IMR-90 (cell line): ENCODE measurements around the gene DOK6. TPM values are rescaled to one million over a fixed set of nuclear protein-coding genes. Genes with fewer than 3 reads are reported as not detected.

Experiments
- ATAC-seq: fragments of 200-7000 bp; cut with Tn5 transposase; 2 replicates; pipeline ENCODE4 v1.9.1; 2020; ENCODE audit warnings: low read depth, mild to moderate bottlenecking, moderate library complexity
- BruUV-seq: library from RNA; stranded (reverse); fragments of 400-500 nt; replicated peaks from 2 replicates; lab custom pipeline; 2021; lab: Mats Ljungman, UMichigan
- CTCF ChIA-PET: fragments of 300-600 bp; formaldehyde crosslinking; extraction: SDS; loops from one replicate; lab custom pipeline; 2021; ENCODE audit warnings: antibody characterized with exemption; lab: Yijun Ruan, JAX
- POLR2A ChIA-PET: fragments of 300-600 bp; sonication (Branson Sonifier 250); formaldehyde crosslinking; loops from one replicate; lab custom pipeline; 2022; ENCODE audit warnings: antibody characterized with exemption; ENCODE audit not compliant: unreplicated experiment; lab: Charles Lee
- DNase-seq: peaks from one replicate; pipeline ENCODE4 v3.0.0; 2013
- H2AFZ ChIP-seq: replicated peaks from 2 replicates; pipeline ENCODE3; 2013; ENCODE audit warnings: low read length, mild to moderate bottlenecking; ENCODE audit not compliant: poor library complexity
- H2AK5ac ChIP-seq: 2 replicates; pipeline ENCODE4 v1.6.1; 2013; ENCODE audit warnings: low read depth, low read length, inconsistent platforms
- H2AK9ac ChIP-seq: replicated peaks from 2 replicates; pipeline ENCODE3; 2013; ENCODE audit warnings: mild to moderate bottlenecking, low read depth, low read length, moderate library complexity; ENCODE audit not compliant: poor library complexity
- H2BK120ac ChIP-seq: 2 replicates; pipeline ENCODE4 v1.6.1; 2013; ENCODE audit warnings: low read depth, low read length, inconsistent platforms
- H2BK15ac ChIP-seq: 3 replicates; pipeline ENCODE4 v1.6.1; 2013; ENCODE audit warnings: low read depth, low read length, inconsistent platforms
- H2BK20ac ChIP-seq: 2 replicates; pipeline ENCODE4 v1.6.1; 2013; ENCODE audit warnings: low read depth, mild to moderate bottlenecking, inconsistent platforms, low read length, moderate library complexity
- H2BK5ac ChIP-seq: 2 replicates; pipeline ENCODE4 v1.6.1; 2013; ENCODE audit warnings: mild to moderate bottlenecking, low read depth, low read length, inconsistent platforms; ENCODE audit not compliant: poor library complexity, severe bottlenecking
- H3K14ac ChIP-seq: replicated peaks from 2 replicates; pipeline ENCODE4 v1.6.1; 2013; ENCODE audit warnings: low read depth, low read length, inconsistent platforms
- H3K18ac ChIP-seq: 2 replicates; pipeline ENCODE4 v1.6.1; 2013; ENCODE audit warnings: low read depth, low read length, control low read depth
- H3K23ac ChIP-seq: 2 replicates; pipeline ENCODE4 v1.6.1; 2013; ENCODE audit warnings: low read depth, low read length, inconsistent platforms
- H3K27ac ChIP-seq: 2 replicates; pipeline ENCODE4 v1.5.1; 2013; ENCODE audit warnings: mild to moderate bottlenecking, control low read depth, low read length; ENCODE audit not compliant: insufficient read depth
- H3K27me3 ChIP-seq: 2 replicates; pipeline ENCODE4 v1.6.1; 2013; ENCODE audit warnings: low read length; ENCODE audit not compliant: control insufficient read depth, insufficient read depth
- H3K36me3 ChIP-seq: 2 replicates; pipeline ENCODE4 v1.6.1; 2013; ENCODE audit warnings: low read length, mixed read lengths; ENCODE audit not compliant: control insufficient read depth, insufficient read depth
- H3K4ac ChIP-seq: 2 replicates; pipeline ENCODE4 v1.6.1; 2013; ENCODE audit warnings: low read depth, low read length, inconsistent platforms
- H3K4me1 ChIP-seq: 2 replicates; pipeline ENCODE4 v1.6.1; 2013; ENCODE audit warnings: low read length, mixed read lengths; ENCODE audit not compliant: control insufficient read depth, insufficient read depth
- H3K4me2 ChIP-seq: 2 replicates; pipeline ENCODE4 v1.6.1; 2013; ENCODE audit warnings: low read depth, mild to moderate bottlenecking, control low read depth, low read length, moderate library complexity
- H3K4me3 ChIP-seq: 2 replicates; pipeline ENCODE4 v1.5.1; 2013; ENCODE audit warnings: low read depth, mild to moderate bottlenecking, control low read depth, low read length, moderate library complexity; ENCODE audit not compliant: insufficient read depth
- H3K56ac ChIP-seq: 2 replicates; pipeline ENCODE4 v1.6.1; 2013; ENCODE audit warnings: low read length, inconsistent platforms; ENCODE audit not compliant: insufficient read depth; ENCODE audit errors: extremely low read depth
- H3K79me1 ChIP-seq, 2 experiments: 2 replicates each; pipeline ENCODE4 v1.6.1; 2013; ENCODE audit warnings: low read length in 2 of 2, inconsistent platforms in 1 of 2, low read depth in 1 of 2
- H3K9ac ChIP-seq: 2 replicates; pipeline ENCODE4 v1.6.1; 2013; ENCODE audit warnings: low read depth, low read length, control low read depth
- H3K9me1 ChIP-seq: 2 replicates; pipeline ENCODE4 v1.6.1; 2013; ENCODE audit warnings: low read length, inconsistent platforms; ENCODE audit not compliant: insufficient read depth
- H3K9me3 ChIP-seq: 2 replicates; pipeline ENCODE4 v1.6.1; 2013; ENCODE audit warnings: low read length; ENCODE audit not compliant: control insufficient read depth, insufficient read depth
- H4K20me1 ChIP-seq: 2 replicates; pipeline ENCODE4 v1.6.1; 2013; ENCODE audit warnings: low read length, inconsistent platforms; ENCODE audit not compliant: insufficient read depth
- H4K5ac ChIP-seq: 2 replicates; pipeline ENCODE4 v1.6.1; 2013; ENCODE audit warnings: mild to moderate bottlenecking, low read depth, low read length, control low read depth
- H4K8ac ChIP-seq, 2 experiments: 2 replicates each; pipeline ENCODE4 v1.6.1; 2013; ENCODE audit warnings: low read depth in 2 of 2, low read length in 2 of 2, control low read depth in 1 of 2, inconsistent platforms in 1 of 2
- H4K91ac ChIP-seq: 2 replicates; pipeline ENCODE4 v1.6.1; 2013; ENCODE audit warnings: low read depth, low read length, inconsistent platforms; ENCODE audit not compliant: insufficient read depth
- BHLHE40 ChIP-seq: fragments of 150-350 bp; IDR thresholded peaks from 2 replicates; pipeline ENCODE4 v1.6.1; 2016; ENCODE audit warnings: mild to moderate bottlenecking, low read depth, low read length
- CEBPB ChIP-seq: IDR thresholded peaks from 2 replicates; pipeline ENCODE4 v1.6.1; 2012; ENCODE audit warnings: low read depth, low read length, improper control_type of control experiment
- CHD1 ChIP-seq: IDR thresholded peaks from 2 replicates; pipeline ENCODE4 v1.6.1; 2012; ENCODE audit warnings: low read depth, low read length, improper control_type of control experiment
- FOS ChIP-seq: fragments of 150-350 bp; IDR thresholded peaks from 2 replicates; pipeline ENCODE4 v1.6.1; 2016; ENCODE audit warnings: low read depth, low read length
- MAFK ChIP-seq: IDR thresholded peaks from 2 replicates; pipeline ENCODE4 v1.6.1; 2012; ENCODE audit warnings: low read depth, low read length, improper control_type of control experiment
- MAZ ChIP-seq: IDR thresholded peaks from 2 replicates; pipeline ENCODE4 v1.6.1; 2012; ENCODE audit warnings: low read depth, mild to moderate bottlenecking, low read length, improper control_type of control experiment, moderate library complexity, borderline replicate concordance
- MXI1 ChIP-seq: IDR thresholded peaks from 2 replicates; pipeline ENCODE4 v1.6.1; 2012; ENCODE audit warnings: low read depth, mild to moderate bottlenecking, low read length, moderate library complexity, borderline replicate concordance
- NFE2L2 ChIP-seq: fragments of 150-350 bp; IDR thresholded peaks from 2 replicates; pipeline ENCODE4 v1.6.1; 2016; ENCODE audit warnings: low read depth, mild to moderate bottlenecking, low read length
- POLR2A ChIP-seq: IDR thresholded peaks from 2 replicates; pipeline ENCODE4 v1.6.1; 2012; ENCODE audit warnings: mild to moderate bottlenecking, low read depth, low read length
- RAD21 ChIP-seq: IDR thresholded peaks from 2 replicates; pipeline ENCODE4 v1.6.1; 2012; ENCODE audit warnings: low read length, improper control_type of control experiment
- RCOR1 ChIP-seq: IDR thresholded peaks from 2 replicates; pipeline ENCODE4 v1.6.1; 2012; ENCODE audit warnings: mild to moderate bottlenecking, low read length, improper control_type of control experiment; ENCODE audit not compliant: insufficient replicate concordance
- RFX5 ChIP-seq: IDR thresholded peaks from 2 replicates; pipeline ENCODE4 v1.8.0; 2012; ENCODE audit warnings: low read depth, mild to moderate bottlenecking, low read length, moderate library complexity
- SMC3 ChIP-seq: fragments of 150-350 bp; IDR thresholded peaks from 2 replicates; pipeline ENCODE4 v1.6.1; 2016; ENCODE audit warnings: low read depth, mild to moderate bottlenecking, antibody characterized with exemption, low read length, moderate library complexity
- WGBS, 2 experiments: methylation state at CpG; one replicate each; pipeline versions ENCODE4 v1.1.5 to v1.1.7; 2013; ENCODE audit warnings: missing lambda C conversion rate in 2 of 2; ENCODE audit not compliant: insufficient read length in 1 of 2; ENCODE audit errors: extremely low coverage in 2 of 2; 5-methylcytosine and 5-hydroxymethylcytosine counted together
- dilution Hi-C: fragments of 300-500 bp; cut with HindIII; formaldehyde crosslinking; loops from one replicate; pipeline ENCODE4 v1.14.3; 2018; ENCODE audit warnings: low sequenced_read_pairs; ENCODE audit not compliant: unreplicated experiment
- in situ Hi-C: fragments of 300-500 bp; cut with MboI; formaldehyde crosslinking; loops from 3 replicates; pipeline ENCODE4 v1.14.3; 2019; ENCODE audit warnings: low sequenced_read_pairs, inconsistent platforms, mixed read lengths
- intact Hi-C: fragments of 100-400 bp; cut with micrococcal nuclease; formaldehyde crosslinking; loops from 2 replicates; pipeline ENCODE4 v1.10.0; 2022
- polyA plus RNA-seq, 3 experiments: library from polyadenylated mRNA; depleted of rRNA; stranded (reverse); fragments of >200 nt; gene quantifications; 2 replicates each; pipeline ENCODE4 v1.2.3, GENCODE V29; 2012; ENCODE audit warnings: low replicate concordance in 1 of 3
- total RNA-seq: library from RNA; depleted of rRNA; stranded (reverse); fragments of >200 nt; gene quantifications from 2 replicates; pipeline ENCODE4 v1.2.3, GENCODE V29; 2012
- TF ChIP-seq, protein P1 (sequence below): fragments of 150-350 bp; IDR thresholded peaks from 2 replicates; pipeline ENCODE4 v1.6.1; 2016; ENCODE audit warnings: low read depth, mild to moderate bottlenecking, low read length, moderate library complexity, borderline replicate concordance
- TF ChIP-seq, protein P2 (sequence below): fragments of 150-350 bp; IDR thresholded peaks from 2 replicates; pipeline ENCODE4 v1.6.1; 2017; ENCODE audit warnings: mild to moderate bottlenecking, antibody characterized with exemption, low read length, low read depth
- TF ChIP-seq, protein P3 (sequence below): conservative IDR thresholded peaks from 2 replicates; pipeline ENCODE4 v1.5.1; 2012; ENCODE audit warnings: mild to moderate bottlenecking, low read depth, low read length, improper control_type of control experiment

Gene DOK6
- total and polyA plus RNA-seq, 2 of the 4 experiments (the other 2 are of a cell fraction): 1.9 to 2.7 TPM

DNA sequence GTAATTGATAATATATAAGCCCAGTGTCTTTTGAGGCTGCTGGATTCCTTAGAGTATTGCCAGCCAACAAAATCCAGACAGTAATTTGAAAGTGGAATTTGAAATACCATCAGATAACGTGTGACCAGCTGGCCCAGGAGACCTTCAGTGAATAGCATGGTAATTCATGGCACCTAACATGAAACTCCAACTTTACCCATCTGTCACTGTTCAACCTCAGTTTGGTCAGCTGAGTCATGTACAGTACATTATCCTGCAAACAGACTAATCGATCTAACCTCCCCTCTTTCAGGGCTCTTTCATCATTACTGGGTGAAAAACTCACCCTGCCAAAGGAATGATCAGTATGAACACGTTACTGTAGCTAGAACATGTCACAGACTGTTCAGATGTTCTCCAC lies 230.6 kb downstream of the DOK6 start:
- H3K18ac ChIP-seq: no peak overlapping the region
- TF ChIP-seq NFE2L2 (no peak), BHLHE40 (no peak), FOS (no peak), CHD1 (no peak), MXI1 (no peak), MAFK (no peak), SMC3 (no peak), RAD21 (no peak), CEBPB (no peak), RCOR1 (no peak), RFX5 (no peak), MAZ (no peak), POLR2A (no peak)
- TF ChIP-seq, protein P1, sequence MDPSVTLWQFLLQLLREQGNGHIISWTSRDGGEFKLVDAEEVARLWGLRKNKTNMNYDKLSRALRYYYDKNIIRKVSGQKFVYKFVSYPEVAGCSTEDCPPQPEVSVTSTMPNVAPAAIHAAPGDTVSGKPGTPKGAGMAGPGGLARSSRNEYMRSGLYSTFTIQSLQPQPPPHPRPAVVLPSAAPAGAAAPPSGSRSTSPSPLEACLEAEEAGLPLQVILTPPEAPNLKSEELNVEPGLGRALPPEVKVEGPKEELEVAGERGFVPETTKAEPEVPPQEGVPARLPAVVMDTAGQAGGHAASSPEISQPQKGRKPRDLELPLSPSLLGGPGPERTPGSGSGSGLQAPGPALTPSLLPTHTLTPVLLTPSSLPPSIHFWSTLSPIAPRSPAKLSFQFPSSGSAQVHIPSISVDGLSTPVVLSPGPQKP: no peak
- TF ChIP-seq, protein P2, sequence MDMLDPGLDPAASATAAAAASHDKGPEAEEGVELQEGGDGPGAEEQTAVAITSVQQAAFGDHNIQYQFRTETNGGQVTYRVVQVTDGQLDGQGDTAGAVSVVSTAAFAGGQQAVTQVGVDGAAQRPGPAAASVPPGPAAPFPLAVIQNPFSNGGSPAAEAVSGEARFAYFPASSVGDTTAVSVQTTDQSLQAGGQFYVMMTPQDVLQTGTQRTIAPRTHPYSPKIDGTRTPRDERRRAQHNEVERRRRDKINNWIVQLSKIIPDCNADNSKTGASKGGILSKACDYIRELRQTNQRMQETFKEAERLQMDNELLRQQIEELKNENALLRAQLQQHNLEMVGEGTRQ: no peak
- TF ChIP-seq, protein P3, sequence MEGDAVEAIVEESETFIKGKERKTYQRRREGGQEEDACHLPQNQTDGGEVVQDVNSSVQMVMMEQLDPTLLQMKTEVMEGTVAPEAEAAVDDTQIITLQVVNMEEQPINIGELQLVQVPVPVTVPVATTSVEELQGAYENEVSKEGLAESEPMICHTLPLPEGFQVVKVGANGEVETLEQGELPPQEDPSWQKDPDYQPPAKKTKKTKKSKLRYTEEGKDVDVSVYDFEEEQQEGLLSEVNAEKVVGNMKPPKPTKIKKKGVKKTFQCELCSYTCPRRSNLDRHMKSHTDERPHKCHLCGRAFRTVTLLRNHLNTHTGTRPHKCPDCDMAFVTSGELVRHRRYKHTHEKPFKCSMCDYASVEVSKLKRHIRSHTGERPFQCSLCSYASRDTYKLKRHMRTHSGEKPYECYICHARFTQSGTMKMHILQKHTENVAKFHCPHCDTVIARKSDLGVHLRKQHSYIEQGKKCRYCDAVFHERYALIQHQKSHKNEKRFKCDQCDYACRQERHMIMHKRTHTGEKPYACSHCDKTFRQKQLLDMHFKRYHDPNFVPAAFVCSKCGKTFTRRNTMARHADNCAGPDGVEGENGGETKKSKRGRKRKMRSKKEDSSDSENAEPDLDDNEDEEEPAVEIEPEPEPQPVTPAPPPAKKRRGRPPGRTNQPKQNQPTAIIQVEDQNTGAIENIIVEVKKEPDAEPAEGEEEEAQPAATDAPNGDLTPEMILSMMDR: no peak
- no peak overlapping the region for H2AK5ac ChIP-seq
- no peak overlapping the region for H2BK20ac ChIP-seq
- no peaks in the 10 kb centered on the region for H3K79me1 ChIP-seq
- POLR2A ChIA-PET: no interaction called here
- CTCF ChIA-PET: no interaction called here
- no peak overlapping the region for H2BK5ac ChIP-seq
- no peak overlapping the region for H3K4ac ChIP-seq
- BruUV-seq: no TSS peak
- no peak overlapping the region for H2AFZ ChIP-seq
- dilution Hi-C loops (no loop called here), intact Hi-C loops (no loop called here), in situ Hi-C loops (no loop called here)
- H2BK120ac ChIP-seq: no peak overlapping the region
- H3K27ac ChIP-seq: no peak overlapping the region
- H3K4me3 ChIP-seq: no peak overlapping the region
- ATAC-seq (no peak), DNase-seq (no peak)
- H3K56ac ChIP-seq: no peak overlapping the region
- H3K14ac ChIP-seq: no peak overlapping the region
- no peak overlapping the region for H4K5ac ChIP-seq
- no peak overlapping the region for H3K4me2 ChIP-seq
- H3K9me1 ChIP-seq: no peaks in the 10 kb centered on the region
- H3K23ac ChIP-seq: no peak overlapping the region
- H4K8ac ChIP-seq: no peak overlapping the region
- no peaks in the 10 kb centered on the region for H4K20me1 ChIP-seq
- 33% methylated on average over 2 of the region's 3 CpGs; no CpG with 5 or more reads in 1 of the 2 experiments for WGBS, 2 experiments
- H3K9me3 ChIP-seq: no peaks in the 10 kb centered on the region
- H2BK15ac ChIP-seq: no peak overlapping the region
- no peaks in the 10 kb centered on the region for H3K36me3 ChIP-seq
- no peaks in the 10 kb centered on the region for H3K27me3 ChIP-seq
- H3K9ac ChIP-seq: no peak overlapping the region
- no peak overlapping the region for H4K91ac ChIP-seq
- H3K4me1 ChIP-seq: 0 out of 2 replicates have a peak, but pooled peaks cover 2% of the 10 kb centered on the region
- no peak overlapping the region for H2AK9ac ChIP-seq
